GM21447 (cell line): ENCODE data around the gene ODAD3.
"Not testable (repeated sequence)": the region's sequence is repeated elsewhere in the genome, so short reads cannot be mapped to it uniquely, and the experiment has no call there.

Source experiments
- ATAC-seq: cut with Tn5 transposase; IDR thresholded peaks from one replicate; pipeline ENCODE4 v1.9.1; 2021; ENCODE audit not compliant: unreplicated experiment

The ODAD3 gene

DNA sequence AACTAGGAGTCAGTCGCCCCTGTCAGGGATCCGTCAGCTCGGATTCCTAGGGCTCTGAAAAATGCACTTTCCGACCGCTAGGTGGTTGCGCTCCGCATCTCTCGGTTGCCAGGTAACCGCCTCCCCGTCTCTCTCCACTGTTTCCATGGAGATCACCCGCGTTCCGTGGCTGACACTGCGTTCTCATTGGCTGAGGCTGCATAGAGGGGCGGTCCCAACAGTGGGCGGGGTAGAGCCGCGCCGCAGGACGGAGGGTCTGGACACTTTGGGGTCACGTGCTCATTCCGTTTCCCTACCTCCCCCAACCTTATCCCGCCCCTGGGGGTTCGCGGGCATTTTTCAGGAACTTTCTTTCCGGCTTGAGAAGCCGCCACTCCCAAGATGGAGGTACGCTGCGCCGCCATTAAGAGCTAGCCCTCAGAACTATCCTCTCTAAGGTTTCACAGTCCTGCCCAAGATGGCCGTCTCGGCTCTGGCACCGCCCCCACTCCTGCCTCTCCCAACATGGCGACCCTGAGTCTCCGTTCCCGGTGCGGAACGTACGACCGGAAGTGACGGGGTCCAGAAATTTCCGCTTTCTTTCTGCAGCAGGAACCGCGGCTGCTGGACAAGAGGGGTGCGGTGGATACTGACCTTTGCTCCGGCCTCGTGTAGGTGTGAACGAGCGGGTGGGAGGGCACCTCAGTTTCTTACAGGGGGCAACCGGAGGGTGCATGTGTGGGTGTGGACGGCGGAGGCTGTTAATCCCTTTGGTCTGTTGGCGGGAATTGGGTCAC lies at the start of gene ODAD3, which contains the start of gene PRKCSH:
Gene ODAD3, minus strand, starts transcription at position 65 of the 776 bp plus-strand sequence. CDS start 105 bp downstream, outside the sequence.
Gene PRKCSH, plus strand, starts transcription at position 579 of the 776 bp plus-strand sequence. CDS start 483 bp downstream, outside the sequence.
- ATAC-seq = peak; percentile 88

DNA sequence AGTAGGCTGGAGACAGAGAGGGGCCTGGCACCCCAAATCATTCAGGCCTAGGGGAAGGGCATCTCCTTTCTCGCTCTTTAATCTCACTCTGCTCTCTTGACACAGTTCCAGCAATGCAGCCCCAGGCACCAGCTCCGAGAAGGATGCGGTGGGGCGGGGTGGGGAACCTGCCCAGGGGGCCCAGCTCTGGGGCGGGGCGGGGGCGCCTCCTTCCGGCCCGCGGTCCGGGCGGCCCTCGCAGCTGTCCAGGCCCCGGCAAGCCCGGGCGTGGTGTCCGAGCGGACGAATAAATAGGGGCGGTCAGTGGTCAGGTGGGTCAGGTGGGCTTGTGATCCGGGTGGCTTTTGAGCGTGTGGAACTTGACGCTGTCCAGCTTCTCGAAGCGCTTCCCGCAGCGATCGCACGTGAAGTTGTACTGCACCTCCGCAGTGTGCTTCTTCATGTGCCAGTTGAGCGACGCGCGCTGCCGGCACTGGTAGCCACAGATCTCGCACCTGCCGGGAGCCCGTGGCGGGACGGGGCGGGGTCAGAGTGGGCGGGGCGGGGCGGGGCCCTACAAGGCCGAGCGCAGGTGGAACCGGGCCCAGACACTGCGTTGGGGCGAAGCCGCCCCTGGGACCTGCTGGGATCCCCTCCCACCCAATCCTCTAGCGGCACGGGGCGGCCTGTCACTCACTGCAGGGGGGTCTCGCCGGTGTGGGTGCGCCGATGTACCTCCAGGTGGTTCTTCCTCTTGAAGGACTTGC lies 48.6 kb upstream of the ODAD3 start:
- no peak for ATAC-seq

DNA sequence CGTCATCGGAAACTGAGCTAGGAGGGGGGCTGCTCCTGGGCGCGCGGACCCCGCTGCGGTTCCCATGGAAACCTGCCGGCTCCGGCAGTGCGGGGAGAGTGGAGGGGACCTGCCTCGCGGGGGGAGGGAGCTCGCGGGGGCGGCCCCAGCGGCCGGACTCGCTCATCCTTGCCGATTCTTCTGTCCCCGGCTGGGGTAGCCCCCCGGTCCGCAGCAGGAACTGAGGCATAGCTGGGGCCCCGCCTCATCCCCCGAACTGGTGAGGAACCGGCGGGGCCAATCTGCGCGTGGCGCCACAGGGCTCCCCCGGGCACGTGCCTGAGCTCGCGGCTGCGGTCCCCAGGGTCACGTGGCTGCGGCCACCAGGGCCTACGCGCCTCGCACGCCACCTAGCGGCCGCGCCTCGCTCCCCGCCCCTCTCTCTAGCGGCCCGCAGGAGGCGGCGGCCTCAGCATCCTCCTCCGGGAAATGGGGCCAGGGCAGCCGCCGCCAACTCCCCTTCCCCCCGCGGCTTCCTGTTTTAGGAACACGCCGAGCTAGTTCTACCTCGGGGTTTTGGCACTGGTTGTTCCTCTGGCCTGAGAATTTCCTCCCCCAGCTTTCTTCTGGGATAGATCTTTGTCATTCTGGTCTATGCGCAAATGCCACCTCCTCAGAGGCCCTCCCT lies 47.6 kb upstream of the ODAD3 start:
- ATAC-seq = peak; percentile 68

DNA sequence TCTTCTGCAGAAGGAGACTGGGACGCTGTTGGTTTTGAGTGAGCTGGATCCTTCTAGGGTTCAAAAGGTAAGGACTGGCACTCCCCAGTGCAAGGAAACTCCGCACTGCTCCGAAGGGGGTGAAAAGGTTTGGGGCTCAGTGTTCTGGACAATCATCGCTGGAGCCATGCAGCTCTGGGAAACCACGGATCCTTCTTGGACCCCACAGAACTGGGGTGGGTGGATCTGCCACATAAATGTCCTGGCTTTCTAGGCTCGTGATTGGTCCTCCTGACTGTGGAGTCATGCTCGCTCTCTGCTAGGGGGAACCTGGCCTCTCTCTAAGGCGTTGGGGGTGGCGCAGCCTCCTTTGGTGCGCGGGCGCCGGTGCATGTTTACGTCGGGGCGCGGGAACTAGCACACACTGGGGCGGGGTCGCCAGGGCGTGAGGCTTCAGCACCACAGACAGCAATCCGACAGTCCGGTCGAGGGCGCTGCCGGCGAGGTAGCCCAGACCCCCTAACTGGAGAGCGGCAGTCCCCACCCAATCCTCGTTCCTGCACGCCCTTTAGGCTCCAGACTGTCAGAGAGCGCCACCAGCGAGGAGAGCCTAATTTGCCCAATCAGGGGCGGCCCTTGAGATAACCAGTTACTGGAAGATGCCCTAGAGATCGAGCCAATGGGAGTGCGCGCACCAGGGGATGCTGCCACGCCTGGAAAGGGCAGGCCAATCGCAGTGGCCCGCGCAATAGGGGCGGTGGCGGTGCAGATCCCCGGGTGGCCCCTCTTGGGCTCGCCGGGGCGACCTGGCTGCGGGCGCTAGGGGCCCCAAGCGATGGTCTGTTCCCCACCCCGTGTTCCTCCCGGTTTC lies 46.8 kb upstream of the ODAD3 start:
- ATAC-seq = peak; percentile 62

DNA sequence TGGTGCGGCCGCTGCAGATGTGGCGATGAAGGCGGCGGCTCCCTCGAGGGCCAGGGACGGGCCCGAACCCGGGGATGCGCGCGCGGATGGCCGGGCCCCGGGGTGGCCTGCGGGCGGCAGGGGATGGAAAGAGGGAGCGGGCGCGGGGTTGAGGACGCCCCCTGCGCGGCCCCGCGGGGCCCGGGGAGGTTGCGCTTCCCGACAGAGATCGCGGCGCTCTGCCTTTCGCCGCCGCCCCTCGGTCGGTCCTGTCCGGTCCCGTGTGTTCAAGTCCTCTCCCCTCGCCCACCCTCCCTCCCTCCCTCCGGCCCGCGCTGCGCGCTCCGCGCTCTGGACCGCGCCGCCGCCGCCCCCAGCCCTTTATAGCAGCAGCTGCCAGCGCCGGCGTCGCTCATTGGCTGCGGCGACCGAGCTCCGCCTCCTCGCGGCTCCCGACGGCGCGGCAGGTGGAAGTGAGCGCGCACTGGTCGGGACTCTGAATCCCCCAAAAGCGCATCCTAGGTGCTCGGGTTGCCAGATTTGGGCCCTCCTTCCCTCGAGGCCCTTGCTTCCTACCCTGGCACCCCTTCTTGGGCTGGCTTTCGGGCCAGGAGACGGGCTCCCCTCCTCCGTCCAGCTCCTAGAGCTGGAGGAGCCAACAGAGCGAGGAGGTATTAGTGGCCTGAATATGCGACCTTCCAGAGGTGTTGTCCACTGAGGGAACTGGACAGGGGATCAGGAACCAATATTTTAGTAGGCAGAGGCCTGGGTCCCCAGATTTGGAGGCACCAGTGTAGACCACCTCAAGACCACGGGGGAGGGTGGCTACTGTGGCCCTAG lies 46.0 kb upstream of the ODAD3 start, which contains the start of gene ELAVL3:
Gene ELAVL3, minus strand, starts transcription at position 332 of the 819 bp plus-strand sequence. CDS start 438 bp downstream, outside the sequence.
- no peak for ATAC-seq

DNA sequence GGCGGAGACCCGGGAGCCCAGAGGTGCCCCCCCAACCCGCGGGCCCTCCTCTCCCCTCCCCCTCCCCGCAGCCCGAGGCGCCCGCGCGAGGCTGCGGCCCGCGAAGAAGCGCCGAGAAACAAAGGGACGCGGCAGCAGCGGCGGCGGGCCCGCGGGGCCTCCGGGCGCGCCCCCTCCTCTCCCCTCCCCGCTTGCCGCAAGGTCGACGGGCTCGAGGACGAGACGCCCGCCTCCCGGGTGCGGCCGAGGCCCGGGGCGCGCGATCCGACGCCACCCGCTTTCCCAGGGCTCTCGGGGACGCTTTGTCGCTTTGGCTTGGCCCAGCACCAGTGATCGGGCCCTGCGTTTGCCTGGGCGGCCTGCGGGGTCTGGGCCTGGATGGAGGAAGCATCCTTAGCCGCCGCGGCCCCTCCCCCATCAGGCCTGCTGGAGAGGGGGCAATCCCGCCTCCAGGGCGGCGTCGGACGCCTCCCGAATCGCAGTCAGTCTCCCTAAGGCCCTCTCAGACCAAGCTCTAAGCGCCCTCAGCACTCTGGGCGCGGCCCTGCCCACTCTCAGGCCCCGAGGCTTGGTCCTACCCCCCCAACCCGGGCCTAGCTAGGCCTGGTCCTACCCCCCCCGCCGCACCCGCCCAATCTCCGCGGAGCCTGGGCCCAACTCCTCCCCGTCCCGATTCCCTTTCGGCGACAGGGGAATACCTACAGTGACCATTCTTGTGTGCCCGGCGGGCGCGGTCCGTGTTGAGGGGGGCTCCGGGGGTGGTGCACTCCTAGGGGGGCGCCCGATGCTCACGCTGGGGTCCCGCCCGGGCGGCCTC lies 45.2 kb upstream of the ODAD3 start:
- ATAC-seq = no peak

DNA sequence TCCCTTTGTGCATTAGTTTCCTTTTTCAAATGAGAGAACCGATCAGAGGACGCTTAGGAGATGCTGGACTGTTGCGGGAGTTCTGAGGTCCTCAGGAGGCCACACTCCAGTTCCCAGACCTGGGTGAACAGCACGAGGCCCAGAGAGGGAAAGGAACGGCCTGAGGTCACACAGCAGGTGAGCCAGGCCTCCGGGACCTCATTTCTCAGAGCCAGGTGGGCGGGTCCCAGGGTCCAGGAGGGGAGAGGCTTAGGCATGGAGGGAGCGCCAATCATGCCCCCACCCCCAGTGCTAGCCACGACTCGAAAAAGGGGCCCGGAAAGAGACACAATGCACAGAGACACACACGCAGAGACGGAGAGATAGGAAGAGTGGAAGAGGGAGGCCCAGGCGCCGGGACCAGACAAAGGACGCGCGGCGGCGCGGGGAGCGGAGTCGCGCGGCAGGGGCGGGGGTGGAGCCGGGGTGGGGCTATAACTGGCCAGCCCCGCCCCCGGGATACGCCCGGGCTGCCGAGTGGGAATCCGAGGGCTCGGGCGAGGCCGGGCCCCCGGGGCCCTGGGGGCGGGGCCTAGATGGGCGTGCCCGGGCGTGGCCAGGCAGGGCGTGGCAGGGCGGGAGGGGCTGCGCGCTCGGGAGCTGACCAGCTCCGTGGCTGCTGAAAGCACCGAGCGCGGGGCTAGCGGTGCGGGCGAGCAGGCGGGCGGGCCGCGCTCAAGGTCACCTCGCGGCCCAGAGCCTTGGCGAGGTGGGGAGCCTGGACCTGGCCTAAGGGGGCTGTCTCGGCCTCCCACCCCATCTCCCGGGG lies 44.4 kb upstream of the ODAD3 start:
- ATAC-seq = no peak

DNA sequence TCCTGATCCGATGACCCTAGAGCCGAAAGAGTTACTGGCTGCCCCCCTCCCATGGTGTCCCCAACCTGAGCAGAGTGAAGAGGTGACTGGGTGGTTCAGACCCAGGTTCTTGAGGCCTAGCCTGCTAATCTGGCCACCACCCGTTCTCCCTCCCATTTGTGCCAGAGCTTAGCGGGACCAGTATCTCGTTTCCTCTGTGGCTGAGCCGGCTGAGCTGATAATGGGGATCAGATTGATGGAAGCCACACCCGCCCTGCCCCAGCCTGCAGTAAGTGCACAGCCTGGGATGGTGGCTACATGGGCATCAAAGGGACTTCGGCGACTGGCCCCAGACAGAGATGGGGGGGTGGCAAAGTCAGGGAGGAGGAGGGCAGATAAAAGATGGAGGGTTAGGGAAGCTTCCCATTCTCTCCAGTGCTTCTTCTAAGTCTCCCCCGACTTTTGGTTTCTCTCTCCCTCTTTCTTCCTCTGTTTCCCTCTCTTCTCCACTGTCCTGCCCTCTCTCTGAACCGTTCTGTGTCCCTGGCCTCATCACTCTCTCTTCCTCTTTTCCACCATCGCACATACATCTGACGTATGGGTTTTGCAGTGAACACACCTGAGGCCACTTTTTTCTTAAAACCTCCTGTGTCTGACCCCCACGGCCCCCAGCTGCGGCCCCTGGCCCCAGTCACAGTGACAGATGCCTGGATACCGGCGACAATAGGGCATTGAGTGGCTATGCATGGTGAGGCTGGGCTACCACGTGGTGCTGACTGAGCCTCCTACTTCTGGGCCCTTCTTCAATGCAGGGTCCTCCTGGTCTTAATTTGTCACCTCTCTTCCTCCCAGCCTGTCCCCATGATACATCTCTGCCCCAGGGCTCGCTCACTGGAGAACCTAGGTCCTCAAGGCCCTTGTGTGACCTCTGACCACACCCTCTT lies 43.5 kb upstream of the ODAD3 start:
- no peak for ATAC-seq

DNA sequence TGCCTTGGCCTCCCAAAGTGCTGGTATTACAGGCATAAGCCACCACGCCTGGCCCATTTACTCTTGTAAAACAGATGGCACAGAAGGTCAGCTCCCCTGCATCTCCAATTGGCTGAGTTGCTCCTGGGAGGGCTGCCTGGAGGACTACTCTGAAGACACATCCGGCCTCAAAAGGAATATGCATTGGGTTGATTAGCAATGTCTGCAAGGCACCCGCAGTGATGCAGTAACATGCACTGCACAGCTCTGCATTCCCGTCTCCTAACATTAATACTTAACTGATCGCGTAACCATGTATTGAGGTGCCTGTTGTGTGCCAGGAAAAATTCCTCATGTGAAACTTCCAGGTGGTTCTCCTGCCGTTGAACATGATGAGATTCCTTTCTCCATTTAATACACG lies 40.9 kb upstream of the ODAD3 start:
- ATAC-seq = no peak

DNA sequence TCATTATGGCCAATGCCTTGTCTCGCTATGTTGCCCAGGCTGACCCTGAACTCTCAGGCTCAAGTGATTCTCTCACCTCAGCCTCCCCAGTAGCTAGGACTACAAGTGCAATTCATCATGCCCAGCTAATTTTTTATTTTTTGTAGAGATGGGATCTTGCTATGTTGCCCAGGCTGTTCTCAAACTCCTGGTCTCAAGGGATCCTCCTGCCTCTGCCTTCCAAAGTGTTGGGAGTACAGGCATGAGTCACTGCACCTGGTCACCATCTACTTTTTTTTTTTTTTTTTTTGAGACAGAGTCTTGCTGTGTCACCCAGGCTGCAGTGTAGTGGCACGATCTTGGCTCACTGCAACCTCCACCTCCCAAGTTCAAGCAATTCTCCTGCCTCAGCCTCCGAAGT lies 40.4 kb upstream of the ODAD3 start:
- not testable (repeated sequence) for ATAC-seq

DNA sequence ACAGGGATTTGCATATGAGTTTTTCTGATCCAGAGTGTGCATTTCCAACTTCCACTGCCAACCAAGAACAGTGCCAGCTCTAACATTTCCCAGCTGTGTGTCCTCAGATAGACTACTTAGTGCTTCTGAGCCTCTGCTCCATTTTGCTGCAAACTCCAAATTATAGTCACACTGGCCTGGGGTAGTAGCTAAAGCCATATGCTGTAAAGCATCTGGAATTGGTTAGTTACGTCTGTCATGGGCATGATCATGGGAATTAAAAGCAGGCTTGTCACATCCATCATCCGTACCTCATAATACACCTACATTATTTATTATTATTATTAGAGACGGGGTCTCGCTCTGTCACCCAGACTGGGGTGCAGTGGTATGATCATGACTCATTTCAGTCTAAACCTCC lies 38.8 kb upstream of the ODAD3 start:
- ATAC-seq = no peak

DNA sequence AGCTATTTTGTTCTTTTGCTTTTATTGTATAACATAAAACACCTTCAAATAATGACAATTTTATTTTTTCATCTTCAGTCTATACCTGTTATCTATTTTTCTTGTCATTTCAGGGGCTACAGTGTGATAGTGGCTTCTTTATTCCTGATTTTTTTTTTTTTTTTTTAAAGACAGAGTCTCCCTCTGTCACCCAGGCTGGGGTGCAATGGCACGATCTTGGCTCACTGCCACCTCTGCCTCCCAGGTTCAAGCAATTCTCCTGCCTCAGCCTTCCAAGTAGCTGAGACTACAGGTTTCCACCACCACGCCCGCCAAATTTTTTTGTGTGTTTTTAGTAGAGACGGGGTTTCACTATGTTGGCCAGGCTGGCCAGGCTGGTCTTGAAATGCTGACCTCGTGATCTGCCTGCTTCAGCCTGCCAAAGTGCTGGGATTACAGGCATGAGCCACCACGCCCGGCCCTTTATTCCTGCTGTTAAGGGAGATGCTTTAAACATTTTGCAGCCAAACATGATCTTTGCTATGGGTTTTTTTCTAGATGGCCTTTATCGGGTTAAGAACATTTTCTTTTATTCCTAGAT lies 33.4 kb upstream of the ODAD3 start:
- not testable (repeated sequence) for ATAC-seq

DNA sequence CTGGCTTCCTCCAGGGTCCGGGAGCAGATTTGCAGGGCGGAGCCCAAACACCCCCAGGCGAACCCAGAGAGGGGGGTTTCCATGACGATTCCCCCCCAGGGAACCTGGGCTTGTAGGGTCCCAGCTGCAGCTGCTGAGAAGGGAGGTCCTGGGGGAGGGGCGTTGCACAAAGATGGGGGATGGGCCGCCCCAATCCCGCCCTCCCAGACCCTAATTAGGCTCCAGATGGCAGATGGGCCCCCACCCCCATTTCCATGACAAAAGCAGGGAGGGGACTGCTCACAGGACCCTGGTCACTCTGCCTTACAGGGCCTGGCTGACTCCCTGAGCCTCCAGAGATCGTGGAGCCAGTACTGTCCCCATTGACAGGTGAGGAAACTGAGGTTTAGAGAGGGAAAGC lies 30.7 kb upstream of the ODAD3 start:
- ATAC-seq = no peak

DNA sequence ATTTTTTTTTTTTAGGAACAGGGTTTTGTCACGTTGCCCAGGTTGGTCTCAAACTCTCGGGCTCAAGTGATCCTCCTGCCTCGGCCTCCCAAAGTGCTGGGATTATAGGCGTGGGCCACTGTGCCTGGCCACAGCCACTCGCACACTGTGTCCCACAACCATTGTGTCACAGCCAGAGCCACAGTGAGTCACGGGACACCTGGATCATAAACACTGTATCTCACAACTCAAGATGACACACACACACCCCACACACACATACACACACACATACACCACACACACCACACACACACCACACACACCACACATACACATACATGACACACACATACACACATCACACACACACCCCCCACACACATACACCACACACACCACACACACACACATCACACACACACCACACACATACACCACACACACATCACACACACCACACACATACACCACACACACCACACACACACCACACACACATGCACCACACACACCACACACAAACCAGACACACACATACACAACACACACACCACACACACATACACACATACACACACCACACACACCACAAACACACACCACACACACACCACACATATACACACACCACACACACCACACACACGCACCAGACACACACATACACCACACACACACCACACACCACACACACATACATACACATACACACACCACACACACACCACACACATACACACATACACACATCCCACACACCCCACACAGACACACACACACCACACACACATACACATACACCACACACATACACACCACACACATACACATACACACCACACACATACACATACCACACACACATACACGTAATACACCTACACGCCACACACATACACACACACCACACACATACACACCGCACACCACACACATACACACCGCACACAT lies 29.7 kb upstream of the ODAD3 start:
- ATAC-seq = no peak

DNA sequence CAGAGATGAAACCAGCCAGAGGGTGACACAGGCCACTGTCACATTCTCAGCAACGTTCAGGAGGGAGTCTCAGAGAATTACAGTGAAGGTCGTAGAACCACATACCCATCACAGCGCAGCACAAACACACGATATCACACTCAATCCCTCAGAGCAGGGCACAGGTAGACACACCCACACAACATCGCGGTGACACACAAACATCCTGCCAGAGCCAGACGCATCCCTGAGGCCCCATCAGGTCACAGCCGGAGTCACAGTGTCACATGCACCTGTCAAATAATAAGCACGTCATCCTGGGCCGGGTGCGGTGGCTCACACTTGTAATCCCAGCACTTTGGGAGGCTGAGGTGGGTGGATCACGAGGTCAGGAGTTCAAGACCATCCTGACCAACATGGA lies 28.5 kb upstream of the ODAD3 start:
- ATAC-seq = no peak

DNA sequence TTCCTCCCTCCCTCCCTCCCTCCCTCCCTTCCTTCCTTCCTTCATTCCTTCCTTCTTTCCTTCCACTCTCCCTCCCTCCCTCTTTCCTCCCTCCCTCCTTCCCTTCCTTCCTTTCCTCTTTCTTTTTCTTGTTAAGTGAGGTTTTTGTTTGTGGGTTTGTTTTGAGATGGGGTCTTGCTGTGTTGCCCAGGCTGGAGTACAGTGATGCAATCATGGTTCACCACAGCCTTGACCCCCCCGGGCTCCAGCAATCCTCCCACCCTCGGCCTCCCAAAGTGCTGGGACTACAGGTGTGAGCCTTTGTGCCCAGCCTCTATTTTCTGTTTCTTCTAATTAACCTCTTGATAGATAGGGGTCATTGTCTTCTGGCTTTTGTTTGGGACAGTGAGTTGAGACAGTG lies 26.5 kb upstream of the ODAD3 start:
- no peak for ATAC-seq
